OCI-M1 (cell line): Measurements from ENCODE around the gene HYCC1.
"Not testable (repeated sequence)": the region's sequence is repeated elsewhere in the genome, so short reads cannot be mapped to it uniquely, and the experiment has no call there.

ENCODE experiments used
- DNase-seq: peaks from one replicate; lab custom pipeline; 2025; lab: John Stamatoyannopoulos, UW

Gene HYCC1

DNA sequence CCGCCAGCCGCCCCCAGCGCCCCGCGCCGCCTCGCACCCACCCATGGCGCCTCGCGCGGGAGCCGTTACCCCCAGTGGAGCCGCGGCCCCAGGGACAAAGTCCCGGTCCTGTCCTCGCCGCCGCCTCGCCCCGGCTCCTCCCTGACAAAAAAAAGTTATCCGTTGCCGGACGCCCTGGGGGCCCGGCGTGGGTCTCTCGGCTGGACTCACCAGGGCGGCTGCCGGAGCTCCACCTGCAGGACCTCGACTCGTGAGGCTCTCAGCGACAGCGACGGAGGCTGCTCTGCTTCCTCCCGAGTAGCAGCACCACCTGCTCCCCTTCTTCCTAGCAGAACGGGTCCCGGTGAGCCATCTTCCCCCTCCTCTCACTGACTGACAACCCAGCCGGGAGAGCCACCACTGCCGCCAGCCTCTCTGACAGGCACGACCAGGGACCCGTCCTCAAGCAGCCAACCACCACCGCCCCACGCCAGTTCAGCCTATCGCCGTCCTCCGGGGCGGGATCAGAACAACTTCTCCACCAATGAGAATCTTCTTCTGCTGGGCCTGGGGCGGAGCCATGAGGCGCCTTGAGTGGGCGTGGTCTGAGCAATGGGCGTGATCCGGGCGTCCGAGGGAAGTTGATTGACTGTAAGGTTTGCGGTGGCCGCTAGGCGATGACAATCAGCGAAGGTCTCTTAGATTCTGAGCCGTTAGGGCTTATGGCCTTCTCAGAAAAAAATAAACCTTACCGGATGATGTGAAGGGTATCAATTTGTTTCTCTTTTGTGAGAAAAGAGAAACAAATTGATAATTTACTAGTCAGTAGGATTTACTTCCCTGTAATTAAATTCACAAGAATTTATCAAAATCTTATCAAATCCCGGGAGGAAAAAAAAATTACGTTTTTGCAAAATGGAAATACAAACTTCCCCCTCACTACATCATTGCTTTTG is at the start of gene HYCC1:
Gene HYCC1 (minus strand): TSS at position 416 of the 935 bp plus-strand sequence. CDS start 23,019 bp downstream, outside the sequence.
- DNase-seq, result peak; percentile 98

DNA sequence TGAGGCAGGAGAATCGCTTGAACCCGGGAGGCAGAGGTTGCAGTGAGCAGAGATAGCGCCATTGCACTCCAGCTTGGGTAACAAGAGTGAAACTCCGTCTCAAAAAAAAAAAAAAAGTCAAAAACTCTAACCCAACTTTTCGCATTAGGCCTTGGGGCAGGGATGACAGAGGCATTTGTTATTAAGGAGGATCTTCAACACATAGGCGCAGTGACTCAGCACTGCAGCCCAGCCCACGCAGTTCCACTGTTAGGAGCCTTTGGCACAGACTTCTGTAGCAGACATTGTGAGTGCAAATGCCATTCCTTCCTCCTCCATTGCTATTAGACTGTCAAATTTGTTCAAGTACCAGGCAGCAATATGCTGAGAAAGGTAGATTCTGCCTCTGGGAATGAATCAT is 48.5 kb upstream of the HYCC1 start:
- no peak for DNase-seq

DNA sequence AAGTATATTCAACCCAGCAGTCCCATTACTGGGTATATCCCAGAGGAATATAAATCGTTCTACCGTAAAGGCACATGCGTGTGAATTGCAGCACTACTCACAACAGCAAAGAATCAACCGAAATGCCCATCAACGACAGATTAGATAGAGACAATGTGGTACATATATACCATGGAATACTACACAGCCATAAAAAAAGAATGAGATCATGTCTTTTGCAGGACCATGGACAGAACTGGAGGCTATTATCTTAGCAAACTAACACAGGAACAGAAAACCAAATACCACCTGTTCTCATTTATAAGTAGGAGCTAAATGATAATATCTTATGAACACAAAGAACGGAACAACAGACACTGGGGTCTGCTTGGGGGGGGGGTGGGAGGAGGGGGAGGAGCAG is 47.4 kb upstream of the HYCC1 start:
- DNase-seq, result no peak

DNA sequence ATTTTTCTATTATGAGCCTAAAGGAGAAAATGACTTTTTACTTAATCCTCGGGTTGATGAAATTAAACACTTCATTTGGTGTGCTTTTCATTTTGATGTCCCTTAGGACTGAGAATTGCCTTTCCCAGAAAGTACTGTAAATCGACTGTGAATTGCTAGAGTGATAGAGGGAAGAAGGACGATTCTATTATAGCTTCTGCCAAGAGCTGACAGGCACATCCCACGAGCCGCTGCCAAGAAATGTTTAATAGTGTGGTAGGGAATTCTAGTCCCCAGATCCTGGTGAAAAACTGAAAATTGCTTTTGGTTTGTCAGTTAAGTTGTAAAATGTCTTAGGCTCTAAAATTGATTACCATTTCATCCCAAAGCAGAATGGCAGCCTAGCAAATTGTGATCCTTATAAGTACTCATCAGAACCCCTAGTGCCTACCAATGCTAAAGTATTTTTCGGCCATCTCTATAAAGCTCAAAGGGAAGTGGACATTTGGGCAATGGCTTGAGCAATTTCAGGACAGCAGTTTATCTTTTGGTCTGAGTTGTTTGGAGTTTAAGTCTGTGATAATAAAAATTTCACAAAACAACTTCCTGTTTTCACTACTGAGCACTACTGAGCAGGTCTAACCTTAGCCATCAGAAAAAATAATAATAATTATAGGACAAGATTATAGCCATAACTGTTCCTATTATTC is 44.6 kb upstream of the HYCC1 start:
- peak; percentile 62 for DNase-seq

DNA sequence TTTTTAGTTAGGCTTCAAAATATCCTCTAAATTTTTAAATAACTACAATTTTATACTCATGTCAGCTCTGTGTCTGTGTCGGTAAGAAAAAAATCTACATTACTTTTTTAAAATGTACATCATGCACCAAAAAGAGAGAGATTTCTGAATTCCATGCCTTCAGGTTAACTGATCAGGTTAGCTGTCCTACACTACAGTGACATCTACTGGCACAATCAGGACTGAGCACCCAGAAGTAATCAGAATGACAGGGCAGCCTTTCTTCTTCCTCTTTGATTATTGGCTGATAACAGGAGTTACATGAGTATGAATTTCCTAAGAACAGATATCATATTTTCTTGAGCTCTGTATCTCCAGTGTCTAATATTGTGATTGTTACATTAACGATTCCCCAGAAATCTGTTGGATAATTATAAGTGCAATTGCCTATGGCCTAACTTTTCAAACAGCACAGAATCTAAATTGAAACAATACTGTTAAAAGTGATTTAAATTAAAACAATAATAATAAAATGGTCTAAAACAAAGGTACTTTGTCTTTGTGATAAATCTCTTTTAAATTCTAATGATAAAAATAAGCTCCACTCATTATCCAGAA is 41.8 kb upstream of the HYCC1 start:
- DNase-seq, result peak; percentile 79

DNA sequence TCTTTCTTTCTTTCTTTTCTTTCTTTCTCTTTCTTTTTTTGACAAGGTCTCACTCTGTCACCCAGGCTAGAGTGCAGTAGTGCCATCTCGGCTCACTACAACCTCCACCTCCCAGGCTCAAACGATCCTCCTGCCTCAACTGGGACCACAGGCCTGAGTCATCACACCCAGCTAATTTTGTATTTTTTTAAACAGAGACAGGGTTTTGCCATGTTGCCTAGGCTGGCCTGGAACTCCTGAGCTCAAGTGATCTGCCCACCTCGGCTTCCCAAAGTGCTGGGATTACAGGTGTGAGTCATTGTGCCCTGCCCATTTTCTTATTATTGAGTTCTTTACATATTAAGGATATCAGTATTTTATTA is 37.2 kb upstream of the HYCC1 start:
- not testable (repeated sequence) for DNase-seq

DNA sequence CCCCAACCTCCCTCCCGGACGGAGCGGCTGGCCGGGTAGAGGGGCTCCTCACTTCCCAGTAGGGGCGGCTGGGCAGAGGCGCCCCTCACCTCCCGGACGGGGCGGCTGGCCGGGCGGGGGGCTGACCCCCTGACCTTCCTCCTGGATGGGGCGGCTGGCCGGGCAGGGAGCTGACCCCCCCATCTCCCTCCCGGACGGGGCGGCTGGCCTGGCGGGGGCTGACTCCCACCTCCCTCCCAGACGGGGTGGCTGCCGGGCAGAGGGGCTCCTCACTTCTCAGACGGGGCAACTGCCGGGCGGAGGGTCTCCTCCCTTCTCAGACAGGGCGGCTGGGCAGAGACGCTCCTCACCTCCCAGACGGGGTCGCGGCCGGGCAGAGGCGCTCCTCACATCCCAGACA is 32.4 kb upstream of the HYCC1 start:
- not testable (repeated sequence) for DNase-seq

DNA sequence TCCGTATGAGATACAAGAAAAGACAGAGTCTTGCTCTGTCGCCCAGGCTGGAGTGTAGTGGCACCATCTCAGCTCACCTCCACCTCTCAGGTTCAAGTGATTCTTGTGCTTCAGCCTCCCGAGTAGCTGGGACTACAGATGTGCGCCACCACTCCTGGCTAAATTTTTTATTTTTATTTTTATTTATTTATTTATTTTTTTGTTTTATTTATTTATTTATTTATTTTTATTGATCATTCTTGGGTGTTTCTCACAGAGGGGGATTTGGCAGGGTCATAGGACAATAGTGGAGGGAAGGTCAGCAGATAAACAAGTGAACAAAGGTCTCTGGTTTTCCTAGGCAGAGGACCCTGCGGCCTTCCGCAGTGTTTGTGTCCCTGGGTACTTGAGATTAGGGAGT is 31.2 kb upstream of the HYCC1 start:
- not testable (repeated sequence) for DNase-seq

DNA sequence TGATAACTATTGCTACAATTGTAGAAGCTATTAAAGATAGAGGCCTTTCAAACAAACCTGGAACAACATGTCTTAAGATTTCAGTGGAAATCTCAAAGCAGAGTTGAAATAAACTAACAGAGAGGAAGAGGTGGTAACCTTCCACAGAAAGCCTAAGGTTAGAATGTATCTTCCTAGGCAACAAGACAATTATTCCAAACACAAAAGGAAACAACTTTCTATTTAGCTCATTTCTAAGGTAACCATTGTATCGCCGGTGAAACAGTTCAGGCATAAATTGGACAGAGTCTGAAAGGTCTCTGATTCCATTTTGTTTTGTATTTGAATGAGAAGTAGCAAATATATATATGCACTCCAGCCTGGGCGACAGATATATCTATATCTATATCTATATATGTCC is 30.7 kb upstream of the HYCC1 start:
- no peak for DNase-seq

DNA sequence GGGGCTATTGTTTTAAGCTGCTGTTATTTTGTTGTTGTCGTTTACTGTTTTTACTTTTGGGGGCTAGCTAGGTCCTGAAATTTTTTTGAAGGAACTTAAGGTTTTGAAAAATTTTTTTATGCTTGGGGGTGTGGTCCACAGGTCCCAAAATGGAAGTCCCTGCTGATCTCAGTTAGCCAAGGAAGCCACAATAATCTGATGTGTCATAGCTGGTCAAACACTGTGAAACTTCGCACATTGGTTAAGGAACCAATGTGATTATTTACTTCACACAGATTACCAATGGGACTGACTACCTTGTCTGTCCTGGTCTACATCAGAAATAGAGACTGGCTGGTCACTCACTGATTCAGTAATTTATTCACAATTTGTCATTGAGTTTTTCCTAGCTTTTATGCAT is 29.5 kb upstream of the HYCC1 start:
- peak; percentile 60 for DNase-seq

DNA sequence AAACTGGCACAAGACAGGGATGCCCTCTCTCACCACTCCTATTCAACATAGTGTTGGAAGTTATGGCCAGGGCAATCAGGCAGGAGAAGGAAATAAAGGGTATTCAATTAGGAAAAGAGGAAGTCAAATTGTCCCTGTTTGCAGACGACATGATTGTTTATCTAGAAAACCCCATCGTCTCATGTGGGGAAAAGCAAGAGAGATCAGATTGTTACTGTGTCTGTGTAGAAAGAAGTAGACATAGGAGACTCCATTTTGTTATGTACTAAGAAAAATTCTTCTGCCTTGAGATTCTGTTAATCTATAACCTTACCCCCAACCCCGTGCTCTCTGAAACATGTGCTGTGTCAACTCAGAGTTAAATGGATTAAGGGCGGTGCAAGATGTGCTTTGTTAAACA is 25.7 kb upstream of the HYCC1 start:
- DNase-seq, result not testable (repeated sequence)

DNA sequence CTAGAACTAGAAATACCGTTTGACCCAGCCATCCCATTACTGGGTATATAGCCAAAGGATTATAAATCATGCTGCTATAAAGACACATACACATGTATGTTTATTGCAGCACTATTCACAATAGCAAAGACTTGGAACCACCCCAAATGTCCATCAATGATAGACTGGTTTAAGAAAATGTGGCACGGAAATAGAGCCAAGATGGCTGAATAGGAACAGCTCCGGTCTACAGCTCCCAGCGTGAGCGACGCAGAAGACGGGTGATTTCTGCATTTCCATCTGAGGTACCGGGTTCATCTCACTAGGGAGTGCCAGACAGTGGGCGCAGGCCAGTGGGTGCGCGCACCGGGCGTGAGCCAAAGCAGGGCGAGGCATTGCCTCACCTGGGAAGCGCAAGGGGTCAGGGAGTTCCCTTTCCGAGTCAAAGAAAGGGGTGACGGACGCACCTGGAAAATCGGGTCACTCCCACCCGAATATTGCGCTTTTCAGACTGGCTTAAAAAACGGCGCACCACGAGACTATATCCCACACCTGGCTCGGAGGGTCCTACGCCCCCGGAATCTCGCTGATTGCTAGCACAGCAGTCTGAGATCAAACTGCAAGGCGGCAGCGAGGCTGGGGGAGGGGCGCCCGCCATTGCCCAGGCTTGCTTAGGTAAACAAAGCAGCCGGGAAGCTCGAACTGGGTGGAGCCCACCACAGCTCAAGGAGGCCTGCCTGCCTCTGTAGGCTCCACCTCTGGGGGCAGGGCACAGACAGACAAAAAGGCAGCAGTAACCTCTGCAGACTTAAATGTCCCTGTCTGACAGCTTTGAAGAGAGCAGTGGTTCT is 21.8 kb upstream of the HYCC1 start:
- not testable (repeated sequence) for DNase-seq

DNA sequence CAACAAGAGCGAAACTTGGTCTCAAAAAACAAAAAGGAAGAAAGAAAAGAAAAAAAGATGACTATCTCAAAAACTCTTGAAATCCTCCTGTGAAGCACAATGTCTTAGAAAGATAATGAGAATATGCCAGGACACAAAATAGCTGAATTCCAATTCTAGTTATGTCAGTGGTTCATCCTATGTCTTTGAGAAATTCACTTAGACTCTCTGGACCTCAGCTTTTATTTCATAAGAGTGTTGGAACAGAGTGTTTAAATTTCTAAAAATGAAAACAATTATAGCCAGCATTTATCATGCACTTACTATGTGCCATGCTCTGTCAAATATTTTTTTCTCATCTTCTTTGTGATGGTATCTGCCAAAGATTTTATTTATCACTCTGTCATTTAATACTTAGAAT is 13.3 kb upstream of the HYCC1 start:
- no peak for DNase-seq

DNA sequence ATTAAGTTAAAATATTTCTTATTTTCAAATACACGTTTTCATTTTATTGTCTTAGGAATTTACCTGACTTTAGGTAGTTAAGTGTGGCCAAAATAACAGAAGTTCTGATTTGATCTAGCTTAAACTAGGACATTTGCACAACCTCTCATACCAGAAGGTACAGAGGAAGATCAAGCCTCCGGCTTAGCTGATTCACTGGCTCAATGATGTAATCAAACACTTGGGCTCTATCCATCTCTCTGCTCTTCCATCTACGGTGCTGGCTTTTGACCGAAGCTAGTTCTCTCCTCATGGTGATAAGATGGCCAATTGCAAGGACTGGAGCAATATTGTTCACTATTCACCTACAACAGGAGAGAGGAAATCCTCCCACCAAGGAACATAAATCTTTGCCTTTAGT is 12.2 kb upstream of the HYCC1 start:
- no peak for DNase-seq

DNA sequence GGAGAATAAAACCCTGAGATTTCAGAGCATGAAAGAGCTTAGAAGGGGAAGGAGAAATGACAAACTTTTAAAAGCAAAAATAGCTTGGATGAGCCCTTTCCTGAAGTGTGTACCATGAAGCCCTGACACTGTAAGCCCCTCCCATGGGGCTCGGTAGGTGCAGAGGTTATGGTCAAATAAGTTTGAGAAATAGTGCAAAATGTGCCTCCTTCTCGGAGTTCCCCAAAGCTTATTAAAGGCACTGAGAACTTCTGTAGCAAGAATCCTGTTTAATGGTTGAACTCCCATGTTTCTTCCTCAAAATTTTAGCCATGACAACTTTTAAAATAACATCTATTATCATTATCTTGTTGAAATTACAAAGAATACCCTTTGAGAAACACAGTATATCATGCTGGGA is 10.5 kb upstream of the HYCC1 start:
- no peak for DNase-seq

DNA sequence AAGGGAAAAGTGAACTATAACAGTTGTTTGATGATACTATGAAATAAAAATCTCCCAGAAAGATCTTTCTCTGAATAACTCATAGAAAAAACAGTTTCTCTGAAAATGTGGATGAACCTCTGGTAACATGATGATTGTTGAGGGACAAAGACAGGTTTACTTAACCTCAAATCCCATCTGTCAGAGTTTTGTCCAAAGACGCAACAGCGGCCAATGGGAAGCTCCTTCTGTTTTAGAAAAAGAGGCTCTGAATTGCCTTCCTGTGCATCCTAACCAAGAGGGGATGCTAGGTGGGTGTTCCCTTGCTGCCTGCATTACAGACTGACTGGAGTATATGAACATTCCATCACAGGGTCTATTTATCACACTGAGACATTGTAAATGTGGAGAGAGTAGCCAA is 8.9 kb upstream of the HYCC1 start:
- no peak for DNase-seq

DNA sequence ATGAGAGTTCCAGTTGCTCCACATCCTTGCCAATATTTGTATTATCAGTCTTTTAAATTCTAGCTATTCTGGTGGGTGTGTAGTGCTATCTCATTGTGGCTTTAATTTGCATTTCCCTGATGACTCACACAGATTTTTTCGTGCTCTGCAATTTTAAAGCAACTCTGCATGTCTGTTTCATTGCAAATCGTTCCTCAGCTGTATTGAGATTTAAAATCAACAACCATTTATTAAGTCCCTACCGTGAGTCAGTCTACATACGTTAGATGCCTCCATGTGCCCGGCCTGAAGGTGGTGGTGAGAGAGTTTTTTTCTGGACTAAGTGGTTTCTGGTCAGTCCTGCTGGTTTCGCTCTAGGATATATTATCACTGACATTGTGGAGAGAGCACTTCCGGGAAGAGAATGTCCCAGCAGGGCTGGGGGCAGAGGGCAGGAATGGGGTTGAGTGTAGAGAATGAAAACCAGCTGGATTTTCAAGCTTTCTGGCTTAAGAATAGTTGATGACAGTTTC is 8.4 kb upstream of the HYCC1 start:
- DNase-seq, result no peak

DNA sequence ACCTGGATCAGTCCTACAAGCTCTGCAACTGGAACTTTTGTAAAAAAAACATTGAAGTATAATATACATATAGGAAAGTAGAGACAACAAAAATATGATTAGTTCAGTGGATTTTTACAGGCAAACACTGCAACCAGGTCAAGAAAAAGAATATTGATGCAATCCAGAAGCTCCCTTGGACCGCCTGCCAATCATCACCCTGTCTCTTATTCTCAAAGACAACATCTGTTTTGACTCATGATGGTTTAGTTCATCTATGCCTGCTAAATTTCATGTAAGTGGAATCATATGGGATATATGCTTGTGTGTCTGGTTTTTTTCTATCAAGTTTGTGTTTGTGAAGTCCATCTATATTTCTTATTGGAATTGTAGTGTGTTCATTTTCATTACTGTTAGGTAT is 7.7 kb upstream of the HYCC1 start:
- DNase-seq, result no peak

DNA sequence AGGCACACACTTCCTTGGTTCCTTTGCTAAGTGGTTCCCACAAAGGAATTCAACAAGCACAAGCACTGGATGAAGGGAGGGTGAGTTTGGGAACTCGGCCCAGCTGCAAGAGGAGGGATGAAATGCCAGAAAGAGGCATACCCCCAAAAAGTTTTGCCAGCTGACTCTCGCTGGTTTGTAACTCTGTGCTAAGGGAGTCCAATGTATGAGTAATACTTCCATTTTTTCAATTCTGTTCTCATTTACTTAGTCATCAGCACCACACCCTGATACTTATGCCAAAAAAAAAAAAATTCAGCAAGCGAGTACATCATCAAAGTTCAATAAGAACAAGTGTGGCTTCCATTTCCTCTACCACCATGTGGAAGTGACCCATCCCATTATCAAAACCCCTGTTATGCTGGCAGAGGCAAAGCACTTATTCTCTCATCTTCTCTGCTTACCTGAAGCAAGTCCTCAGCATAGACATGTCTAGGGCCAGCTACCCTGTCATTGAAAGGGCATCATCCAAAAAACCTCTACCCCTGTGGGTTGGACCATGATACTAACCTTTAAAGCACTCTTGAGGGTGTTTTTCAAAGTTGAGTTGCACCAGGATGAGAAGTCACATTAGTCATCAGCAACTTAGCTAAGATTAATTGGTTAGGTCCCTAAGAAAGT is 6.9 kb upstream of the HYCC1 start:
- no peak for DNase-seq

DNA sequence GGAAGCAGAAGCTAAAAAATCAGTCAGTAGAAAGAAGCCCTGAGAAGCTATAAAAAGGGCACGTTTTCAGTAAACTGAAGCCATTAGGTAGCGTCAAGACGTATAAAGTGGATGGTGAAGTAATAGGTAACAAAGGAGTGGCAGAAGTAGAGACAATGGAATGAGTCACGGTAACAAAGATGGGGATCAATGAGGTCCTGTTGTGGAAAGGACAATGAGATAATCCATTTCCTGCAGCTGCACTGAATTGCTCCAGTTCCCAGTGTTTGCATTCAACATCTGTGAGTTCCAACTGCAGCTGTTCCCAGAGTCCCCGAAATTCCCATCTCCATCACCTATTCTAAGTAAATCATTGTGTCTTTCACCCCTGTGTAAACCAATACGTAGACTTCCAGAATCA is 4.8 kb upstream of the HYCC1 start:
- no peak for DNase-seq

DNA sequence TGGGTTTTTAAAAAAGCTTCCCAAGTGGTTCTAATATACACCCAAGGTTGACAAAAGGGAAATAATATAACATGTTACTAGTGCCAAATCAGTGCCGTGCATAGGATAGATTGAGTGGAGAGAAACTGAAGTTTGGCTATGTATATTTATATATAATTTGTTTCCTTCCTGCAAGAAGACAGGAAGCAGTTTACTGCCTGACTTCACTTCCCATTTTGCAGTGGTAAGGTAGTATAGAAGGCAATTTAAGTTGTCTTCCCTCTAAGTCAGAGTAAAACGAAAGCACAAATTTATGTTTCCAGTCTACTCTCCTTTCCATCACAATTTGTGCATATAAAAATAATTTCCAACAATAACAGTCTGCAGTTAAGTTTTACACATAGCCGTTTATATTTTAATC is 3.4 kb upstream of the HYCC1 start:
- peak; percentile 30 for DNase-seq
